Inflammatory macrophage treated with lipopolysaccharide for 4 hours (primary cell): ENCODE data around the gene KCND3.
"Not testable (repeated sequence)": the region's sequence is repeated elsewhere in the genome, so short reads cannot be mapped to it uniquely, and the experiment has no call there.

Experiments used
- DNase-seq: peaks from one replicate; pipeline ENCODE4 v3.0.0-alpha.2; 2020

The KCND3 gene

DNA sequence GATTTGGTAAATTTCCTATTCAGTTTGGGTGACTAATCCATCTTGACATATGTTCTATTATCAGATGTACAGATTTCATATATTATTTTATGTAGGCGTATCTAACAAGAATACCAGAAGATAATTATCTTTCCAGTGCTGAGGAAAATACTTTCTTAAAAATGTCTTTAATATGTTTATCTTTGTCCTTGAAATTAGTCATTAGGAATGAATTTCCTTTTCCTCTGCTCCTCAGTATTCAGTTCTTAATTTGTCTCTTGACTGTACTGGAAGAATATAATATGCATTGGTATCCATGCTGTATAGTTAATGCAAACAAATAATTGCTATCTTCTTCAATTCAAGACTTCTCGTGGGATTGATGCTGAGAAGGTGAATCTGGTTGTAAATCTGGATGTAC lies 227.1 kb downstream of the KCND3 start:
- no peak for DNase-seq

DNA sequence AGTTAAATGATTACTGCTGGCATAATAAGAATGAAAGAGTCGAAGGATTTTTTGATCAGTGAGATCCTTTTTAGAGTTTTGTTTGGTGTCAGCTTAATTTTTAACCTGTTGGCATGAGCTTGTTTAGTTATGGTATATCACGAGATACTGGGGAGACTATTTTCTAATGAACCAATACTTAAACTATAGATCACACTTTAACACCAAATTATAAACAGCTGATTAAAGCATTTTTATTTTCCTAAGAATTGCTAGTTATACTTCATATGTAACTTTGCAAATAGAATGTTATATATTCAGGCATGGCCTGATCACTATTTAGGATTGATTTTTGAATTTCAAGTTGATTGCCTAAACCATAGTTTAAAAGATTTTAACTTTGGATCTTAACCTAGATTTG lies 227.8 kb downstream of the KCND3 start:
- DNase-seq = no peak

DNA sequence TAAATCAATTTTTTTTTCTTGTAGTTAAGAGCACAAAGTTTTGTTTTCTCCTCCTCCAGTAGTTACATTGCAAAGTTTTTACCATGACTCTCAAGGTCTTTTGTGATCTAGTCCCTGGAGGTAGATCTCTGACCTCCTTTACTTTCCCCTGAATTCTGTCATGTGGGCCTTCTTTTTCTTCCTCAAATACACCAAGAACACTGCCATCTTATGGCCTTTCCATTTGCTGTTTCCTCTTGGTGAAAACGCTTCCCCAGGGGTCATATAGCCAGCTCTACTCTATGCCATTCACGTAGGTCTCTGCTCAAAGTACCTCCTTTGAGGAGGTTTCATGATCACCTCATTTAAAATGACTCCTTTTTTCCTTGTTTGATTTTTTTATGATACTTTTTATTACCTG lies 231.1 kb downstream of the KCND3 start:
- peak; percentile 40 for DNase-seq

DNA sequence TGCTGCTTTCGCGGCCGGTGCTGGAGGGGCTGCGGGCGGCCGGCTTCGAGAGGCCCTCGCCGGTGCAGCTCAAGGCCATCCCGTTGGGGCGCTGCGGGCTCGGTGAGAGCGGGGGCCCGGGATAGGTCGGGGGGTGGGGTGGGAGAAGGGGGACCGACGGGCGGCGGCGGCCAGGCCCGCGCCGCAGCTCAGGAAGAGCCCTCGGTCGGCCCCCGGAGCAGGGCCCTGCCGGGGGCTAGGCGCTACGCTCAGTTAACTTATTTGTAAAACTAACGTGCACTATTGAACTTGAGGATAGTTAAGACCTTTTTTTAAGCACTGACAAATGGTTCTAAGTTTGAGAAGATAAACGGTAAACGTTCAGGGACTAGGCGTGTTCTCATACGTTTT lies 233.3 kb downstream of the KCND3 start:
- DNase-seq = no peak

DNA sequence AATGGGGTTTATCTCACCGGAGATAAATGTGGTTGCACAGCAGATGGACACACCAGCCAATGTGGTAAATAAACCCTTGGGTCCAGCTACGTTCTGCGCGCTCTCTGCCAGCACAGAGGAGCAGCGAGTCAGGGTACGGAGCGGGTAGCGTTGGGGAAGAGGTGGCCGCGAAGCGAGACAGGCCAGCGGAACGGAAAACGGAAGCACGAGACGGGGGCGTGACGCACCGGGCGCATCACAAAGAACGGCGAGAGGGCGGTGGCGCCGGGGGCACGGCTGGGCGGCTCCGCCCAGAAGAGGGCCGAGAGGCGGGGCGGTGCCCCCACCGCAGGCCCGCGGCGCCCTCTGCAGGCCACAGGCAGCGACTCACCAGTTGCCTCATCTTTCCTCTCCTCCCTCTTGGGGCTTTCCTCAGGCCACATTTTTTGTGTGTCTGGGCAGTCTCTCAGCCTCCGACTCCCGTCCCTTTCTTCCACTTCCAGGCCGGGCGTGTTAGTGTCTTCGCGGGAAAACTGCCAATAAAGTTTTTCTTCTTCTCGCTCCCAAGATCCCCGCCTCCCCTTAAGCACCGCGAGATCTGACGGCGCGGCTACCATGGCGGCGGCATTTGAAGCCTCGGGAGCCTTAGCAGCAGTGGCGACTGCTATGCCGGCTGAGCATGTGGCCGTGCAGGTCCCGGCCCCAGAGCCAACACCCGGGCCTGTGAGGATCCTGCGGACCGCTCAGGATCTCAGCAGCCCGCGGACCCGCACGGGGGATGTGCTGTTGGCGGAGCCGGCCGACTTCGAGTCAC lies 233.9 kb downstream of the KCND3 start, which contains the start of gene DDX20:
Gene DDX20 (plus strand): TSS at position 571 of the 793 bp plus-strand sequence. CDS start 24 bp downstream, at position 595.
- DNase-seq = peak; percentile 98

DNA sequence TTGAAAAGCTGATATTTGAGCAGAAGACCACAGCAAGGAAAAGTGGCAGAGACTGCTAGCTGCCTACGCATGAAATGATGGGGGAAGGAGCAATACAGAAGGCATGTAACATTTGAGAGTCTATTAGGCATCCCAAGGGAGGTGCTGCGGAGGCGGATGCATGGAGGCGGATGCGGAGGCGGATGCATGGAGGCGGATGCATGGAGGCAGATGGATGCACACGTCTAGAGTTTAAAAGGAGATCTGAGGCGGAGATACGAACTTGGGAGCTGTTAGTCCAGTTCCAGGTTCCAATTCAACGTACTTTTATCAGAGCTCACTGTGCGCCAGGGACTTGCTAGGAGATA lies 234.5 kb downstream of the KCND3 start:
- DNase-seq = no peak

DNA sequence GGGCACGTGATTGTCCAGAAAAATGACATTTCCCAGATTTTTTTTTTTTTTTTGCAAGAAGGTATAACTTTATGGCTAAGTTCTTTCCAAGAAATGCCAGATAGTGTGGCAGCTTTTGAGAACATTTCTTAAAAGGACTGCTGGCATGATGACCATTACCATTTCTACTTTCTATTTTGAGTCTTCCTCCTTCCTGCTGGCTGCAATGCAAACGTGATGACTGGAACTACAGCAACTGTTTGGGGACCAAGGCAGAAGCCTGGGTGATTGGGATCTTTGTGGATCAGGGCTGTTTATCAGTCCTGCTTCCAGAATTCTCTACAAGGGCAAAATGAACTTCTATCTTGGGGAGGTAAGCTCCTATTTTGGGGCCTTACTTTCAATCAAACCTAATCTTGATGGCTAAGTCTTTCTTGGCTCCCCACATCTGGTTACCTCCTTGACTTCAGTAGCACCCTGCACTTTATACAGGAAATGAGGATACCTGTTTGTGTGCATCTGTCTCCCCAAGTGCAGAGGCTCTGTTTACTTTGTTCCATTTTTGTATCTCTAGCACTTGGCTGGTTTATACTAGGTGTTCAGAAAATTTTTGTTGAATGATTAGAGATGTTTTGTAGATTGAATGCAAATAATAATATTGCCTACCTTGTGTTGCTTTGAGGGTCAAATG lies 237.4 kb downstream of the KCND3 start:
- peak; percentile 32 for DNase-seq

DNA sequence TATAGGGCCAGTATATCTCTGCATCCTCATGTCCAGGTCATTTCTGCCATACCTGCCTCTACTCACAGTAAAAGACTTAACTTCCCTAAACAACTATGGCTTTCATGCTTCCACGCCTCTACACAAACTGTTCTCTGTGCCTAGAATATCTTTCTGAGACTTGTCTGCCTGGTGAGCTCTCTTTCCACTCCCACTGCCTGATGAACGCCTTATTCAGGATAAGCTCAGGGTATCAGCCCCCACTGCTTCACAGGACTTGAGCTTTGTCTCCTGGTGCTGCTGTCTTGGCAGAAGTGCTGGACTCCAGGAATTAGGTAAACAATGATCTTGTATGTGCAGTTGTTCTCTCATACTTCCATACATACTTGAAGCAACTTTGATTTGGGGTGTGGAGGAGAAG lies 238.6 kb downstream of the KCND3 start:
- no peak for DNase-seq

DNA sequence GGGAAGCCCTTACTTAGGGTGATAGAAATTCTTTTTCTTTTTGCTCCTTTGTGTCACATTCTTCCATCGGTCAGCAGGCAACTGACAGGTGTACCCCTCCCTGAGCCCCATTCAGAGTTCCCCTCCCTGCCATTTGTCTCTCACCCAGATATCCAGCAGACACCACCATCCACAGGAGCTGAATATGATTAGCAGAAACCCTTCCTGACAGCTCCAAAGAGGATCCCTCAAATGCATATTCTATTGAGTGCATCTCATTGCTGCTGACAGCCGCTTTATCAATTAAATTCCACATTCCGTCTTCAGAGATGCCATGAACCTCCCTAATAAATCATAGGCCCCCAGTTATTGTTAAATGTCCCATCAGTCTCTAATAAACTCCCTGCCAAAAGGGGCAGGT lies 239.8 kb downstream of the KCND3 start:
- no peak for DNase-seq

DNA sequence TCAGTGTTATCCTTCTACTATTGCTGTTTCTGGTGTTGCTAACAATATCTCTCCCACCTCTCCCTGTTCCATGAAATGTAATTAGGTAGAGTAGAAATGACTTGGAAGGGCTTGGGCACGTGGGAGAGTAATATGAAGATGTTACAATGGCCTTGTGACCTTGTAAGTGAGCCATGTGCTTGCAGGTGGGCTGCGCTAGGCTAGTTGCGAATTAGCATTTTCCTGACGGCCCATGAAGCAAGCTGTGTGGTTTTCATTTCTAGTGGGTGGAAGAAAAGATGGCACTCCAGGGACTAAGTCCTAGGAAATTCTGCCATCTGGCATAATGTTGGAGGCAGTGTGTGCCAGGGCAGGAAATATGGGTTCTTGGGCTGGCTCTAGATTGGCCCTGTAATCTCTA lies 241.5 kb downstream of the KCND3 start:
- no peak for DNase-seq

DNA sequence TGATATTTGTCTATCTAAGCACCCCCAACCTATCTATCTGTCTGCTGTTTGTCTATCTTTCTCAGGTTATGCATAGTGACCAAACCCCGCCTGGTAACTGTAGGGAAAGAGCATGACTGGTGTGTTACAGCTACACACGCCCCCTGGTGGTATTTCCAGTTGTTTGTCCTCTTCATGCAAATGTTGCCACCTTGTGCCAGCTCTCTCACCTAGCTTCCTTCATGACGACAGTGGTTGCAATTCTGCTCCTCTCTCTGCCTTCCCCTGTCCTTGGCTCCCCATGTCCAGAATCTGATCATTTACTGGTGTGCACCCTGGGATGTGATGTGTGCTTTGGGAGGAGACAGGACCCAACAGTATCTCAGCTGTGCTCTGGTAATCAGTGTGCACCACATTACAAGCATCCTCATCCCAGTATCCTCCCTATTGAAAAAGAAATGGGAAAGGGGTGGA lies 242.2 kb downstream of the KCND3 start:
- DNase-seq = peak; percentile 85

DNA sequence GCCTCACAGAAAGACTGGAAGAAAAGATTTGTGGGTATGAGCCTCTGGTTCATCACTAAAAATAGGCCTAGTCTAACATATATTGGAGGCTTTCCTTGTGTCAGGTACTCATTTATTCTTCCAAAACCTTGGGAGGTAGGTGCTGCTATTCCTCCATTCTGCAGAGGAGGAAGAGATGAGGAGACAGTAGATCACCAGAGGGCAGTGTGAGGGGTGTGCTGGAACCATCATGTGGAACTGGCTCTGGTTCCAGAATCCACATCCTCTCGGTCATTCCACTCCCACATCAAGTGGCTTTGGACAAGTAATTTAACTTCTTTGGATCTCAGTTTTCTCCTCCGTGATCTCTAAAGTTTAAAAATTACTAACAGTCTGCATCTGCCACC lies 242.9 kb downstream of the KCND3 start:
- no peak for DNase-seq

DNA sequence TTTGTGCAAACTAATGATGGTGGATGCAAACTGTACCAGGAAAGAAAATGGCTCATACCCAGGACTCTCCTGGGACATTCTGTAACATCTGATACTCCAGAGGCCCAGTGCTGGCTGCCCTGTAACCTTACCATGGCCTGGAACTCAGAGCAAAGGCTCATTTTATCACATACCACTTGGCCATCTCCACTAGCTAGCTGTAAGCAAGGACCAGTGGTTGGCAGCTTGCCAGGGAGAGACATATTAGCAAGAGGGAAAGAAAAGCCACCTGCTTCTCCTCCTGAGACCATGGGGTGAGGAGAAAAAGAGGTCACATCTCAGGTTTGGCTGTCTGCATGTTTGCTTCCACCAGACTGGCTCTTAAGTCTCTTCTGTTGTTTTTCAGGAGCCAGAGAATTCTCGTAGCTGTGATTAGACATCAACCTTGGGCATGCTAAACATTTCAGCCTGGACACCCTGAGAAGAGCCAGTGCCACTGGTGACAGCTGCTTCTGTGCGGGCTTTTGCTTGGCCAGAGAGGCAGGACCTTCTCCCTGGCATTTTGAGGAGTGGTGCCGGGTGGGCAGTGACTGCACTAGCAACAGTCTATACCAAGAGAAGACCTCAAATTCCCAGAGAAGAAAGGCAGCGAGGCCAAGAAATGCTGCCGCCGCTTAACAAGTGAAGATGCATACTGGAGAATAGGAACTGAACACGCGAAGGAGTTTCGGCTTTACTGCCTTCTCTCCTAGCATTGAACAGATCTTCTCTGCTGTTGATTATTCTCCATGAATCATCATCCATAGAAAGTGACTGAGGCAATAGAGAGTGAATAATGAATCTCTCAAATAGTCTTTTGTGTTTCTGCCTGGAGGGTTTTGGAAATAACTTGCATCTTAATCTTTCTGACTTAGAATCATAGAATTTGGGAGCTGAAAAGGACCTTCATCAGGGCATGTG lies 243.5 kb downstream of the KCND3 start:
- DNase-seq = no peak

DNA sequence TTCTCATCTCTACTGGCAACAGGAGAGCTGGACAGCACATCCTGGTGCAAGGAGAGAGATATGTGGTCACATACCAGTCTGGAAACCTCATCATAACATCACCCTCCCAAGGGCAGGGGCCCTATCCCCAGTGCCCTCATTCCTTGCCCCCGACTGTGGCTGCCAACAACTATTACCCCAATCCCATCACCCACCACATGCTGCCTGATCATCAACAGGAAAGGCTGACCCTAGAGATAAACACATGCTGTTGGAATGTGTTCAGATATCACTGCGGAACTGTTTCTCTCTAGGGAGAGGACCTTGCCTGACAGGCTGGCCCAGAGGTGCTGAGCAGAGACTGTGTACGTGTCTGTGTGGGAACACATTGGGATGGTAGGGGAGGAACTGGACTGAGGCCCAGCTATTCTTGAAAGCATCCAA lies 245.8 kb downstream of the KCND3 start:
- DNase-seq = no peak

DNA sequence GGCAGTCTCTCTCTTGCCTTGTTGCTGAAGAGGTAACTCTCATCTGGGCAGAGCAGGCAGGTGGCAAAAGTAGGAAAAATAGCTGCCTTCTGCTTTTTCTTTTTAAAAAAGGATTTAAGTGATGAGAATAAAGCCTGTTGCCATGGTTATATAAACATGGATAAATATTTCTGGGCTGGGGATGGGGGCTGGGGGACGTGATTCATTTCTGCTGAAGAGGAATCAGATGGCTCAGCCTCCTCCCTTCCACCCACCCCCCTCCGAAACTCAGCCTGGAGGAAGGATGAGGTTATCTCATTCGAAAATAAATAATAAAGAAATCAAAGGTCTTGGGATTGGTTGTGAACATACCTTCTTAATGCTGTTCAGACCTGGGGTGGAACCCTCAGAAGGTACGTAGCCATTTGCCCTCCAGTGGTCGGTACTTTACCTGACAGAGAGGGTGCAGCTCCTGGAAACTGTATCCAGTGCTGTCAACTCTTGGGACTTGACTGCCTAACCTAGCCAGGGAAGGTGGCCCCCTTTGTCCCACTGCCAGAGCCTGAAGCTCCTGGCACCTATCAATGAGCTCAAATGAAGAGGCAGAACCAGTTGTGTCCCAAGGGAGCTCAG lies 246.4 kb downstream of the KCND3 start:
- DNase-seq = no peak

DNA sequence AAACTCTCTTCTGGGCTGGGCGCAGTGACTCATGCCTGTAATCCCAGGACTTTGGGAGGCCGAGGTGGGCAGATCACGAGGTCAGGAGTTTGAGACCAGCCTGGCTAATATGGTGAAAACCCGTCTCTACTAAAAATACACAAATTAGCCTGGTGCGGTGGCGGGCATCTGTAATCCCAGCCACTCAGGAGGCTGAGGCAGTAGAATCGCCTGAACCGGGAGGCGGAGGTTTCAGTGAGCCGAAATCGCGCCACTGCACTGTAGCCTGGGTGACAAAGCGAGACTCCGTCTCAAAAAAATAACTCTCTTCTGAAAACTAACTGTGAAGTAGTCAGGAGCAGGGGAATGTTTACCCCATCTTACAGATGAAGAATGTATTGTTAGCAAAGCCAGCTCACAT lies 247.2 kb downstream of the KCND3 start:
- DNase-seq = not testable (repeated sequence)

DNA sequence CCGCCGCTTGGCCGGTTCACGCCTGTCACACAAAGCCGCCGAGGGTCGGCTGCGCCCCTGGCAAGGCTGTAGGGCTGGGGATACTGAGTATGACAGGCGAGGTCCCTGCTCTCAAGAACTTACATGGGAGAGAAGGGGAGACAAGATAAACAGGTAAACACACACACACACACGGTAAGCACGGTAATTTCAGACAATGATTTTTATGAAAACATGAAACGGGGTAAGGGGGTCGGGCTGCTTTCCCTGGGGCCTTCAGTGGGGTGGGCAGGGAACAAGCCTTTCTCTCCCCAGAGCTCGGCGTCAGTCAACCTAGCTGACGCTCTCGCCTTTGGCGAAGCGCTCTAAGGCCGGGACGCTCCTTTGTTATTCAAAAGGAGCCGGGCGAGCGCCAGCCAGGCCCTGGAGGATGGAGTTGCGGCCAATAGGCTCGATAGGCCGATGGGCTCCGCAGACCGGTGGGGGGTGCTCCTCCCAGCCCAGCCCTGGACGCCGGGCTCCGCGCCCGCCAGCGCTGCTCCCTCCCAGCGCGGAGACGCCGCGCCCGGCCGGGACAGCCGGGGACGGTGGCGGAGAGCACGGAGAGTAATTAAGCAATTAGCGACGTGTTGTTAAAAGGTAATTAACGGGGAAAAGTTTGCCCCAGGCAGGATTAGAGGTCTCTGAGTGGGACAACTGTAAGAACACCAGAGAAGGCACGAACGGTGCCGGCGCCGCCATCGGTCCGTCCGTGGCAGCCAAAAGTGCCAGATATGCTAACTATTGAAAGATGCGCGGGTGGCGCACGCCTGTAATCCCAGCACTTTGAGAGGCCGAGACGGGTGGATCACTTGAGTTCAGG lies 249.3 kb downstream of the KCND3 start:
- DNase-seq = no peak

DNA sequence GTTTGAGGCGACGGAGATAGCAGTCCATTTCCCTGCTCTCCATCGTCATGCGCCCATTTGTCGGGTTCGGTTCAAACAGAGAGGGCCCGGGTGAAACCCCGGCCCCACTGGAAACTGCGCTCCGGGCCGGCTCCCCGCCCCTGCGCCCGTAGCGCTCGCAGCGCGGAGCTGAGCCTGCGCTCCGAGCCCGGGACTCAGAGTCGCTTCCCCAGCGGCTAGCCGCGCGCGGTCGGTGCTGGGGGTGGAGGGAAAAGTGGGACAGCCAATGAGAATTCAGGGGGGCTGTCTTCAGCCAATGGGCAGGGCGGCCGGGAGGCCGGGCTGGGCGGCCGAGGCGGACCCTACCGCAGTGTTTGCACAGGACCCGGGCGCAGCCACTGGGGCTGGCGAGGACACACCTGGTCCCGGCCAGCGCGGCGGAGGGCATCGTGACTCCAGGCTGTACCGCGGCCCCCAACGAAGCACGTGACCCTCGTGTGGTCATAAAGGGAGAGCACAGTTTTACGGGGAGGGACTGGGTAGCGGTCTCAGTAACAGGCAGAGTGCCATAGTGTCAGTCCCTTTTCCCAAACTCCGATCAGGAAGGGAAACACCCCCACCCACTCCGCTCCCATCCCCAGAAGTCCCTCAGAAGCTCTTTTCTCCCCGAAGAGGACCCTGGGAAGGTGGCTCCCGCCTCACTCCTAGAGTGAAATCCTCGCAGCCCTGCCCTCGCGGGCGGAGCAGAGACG lies 250.1 kb downstream of the KCND3 start, which contains the start of gene INKA2:
Gene INKA2 (minus strand): TSS at position 202 of the 731 bp plus-strand sequence. CDS start 153 bp downstream, at position 49.
- DNase-seq = peak; percentile 87

DNA sequence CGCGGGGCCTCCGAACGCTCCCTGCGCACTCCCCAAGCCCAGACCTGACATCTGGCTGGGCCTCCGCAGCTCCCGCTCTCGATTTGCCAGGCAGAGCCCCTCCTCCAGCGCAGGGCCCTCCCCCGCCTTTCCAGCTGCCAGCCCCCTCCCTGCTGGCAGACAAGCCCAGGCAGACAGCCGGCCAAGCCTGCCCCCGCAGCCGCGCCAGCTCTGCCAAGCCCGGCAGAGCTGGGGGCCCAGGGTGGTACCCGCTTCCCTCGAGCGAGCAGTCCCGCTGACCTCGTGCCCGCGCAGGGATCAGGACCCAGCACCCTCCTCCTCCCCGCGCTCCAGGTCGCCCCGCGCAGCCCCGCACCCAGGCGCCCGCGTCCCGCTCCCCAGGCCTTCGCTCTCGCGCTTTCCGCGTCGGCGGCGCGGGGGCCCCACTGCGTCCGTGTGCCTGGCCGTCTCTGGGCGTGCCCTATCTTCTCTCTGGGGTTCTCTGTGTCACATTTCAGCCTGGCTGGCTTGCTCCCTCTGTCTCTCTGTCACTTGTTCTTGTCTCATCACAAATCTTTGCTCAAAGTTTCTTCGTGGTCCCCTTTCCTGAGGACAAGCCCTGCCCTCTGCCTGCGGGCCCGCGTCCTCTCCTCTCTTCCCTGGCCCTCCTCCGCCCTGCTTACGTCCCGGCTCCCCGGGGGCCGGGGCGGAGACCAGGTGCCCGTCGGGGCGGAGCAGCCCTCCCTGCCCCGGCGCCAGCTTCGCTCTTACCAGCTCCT lies 250.9 kb downstream of the KCND3 start:
- DNase-seq = peak; percentile 41

DNA sequence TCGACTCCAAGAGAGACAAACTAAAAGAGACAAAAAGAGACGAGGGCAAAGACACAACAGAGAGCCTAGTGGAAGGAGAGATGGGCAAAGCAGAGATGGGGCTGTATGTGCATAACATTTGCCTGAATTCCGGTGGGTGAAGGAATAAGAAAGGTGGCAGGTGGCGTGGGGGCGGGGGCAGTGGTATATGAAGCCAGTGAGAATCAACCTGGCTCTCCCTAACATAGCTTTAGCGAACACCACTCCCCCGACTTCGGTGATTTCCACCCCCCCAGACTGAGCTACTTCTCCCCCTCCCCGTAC lies 251.4 kb downstream of the KCND3 start:
- DNase-seq = no peak
